Limb (tissue), 2 donors: ENCODE results near the gene GALNT9.
"Not testable (repeated sequence)": the region's sequence is repeated elsewhere in the genome, so short reads cannot be mapped to it uniquely, and the experiment has no call there.

ENCODE experiments used
- DNase-seq, 2 donors: peaks; one replicate each; pipeline ENCODE4 v3.0.0-alpha.2; 2016; ENCODE audit errors: extremely low spot score in 2 of 2

The GALNT9 gene

DNA sequence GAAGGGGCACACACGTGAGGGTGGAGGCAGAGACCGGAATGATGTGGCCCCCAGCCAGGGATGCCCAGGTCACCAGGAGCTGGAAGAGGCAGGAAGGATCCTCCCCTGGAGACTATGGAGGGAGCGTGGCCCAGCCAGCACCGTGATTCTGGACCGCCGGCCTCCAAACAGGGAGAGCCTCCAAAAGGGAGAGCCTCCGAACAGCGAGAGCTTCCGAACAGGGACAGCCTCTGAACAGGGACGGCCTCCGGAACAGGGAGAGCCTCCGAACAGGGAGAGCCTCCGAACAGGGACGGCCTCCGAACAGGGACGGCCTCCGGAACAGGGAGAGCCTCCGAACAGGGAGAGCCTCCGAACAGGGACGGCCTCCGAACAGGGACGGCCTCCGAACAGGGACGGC lies 33.8 kb downstream of the GALNT9 start:
- not testable (repeated sequence) for DNase-seq

DNA sequence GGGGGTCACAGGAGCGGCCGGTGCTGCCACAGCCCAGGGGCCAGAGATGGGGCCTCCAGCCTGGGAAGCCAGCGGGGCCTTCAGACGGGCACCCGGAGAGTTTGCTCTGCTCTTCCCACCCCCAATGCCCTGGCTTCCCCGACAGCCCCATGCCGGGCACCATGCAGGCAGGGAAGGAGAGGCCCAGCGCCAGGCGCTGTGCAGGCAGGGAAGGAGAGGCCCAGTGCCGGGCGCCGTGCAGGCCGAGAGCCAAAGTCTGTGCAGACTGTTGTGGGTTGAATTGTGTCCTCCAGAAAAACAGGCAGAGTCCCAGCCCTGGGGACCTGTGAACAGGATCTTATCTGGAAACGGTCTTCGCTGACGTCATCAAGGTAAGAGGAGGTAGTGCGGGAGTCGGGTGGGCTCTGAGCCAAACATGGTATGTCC lies 34.3 kb downstream of the GALNT9 start:
- DNase-seq: no peak

DNA sequence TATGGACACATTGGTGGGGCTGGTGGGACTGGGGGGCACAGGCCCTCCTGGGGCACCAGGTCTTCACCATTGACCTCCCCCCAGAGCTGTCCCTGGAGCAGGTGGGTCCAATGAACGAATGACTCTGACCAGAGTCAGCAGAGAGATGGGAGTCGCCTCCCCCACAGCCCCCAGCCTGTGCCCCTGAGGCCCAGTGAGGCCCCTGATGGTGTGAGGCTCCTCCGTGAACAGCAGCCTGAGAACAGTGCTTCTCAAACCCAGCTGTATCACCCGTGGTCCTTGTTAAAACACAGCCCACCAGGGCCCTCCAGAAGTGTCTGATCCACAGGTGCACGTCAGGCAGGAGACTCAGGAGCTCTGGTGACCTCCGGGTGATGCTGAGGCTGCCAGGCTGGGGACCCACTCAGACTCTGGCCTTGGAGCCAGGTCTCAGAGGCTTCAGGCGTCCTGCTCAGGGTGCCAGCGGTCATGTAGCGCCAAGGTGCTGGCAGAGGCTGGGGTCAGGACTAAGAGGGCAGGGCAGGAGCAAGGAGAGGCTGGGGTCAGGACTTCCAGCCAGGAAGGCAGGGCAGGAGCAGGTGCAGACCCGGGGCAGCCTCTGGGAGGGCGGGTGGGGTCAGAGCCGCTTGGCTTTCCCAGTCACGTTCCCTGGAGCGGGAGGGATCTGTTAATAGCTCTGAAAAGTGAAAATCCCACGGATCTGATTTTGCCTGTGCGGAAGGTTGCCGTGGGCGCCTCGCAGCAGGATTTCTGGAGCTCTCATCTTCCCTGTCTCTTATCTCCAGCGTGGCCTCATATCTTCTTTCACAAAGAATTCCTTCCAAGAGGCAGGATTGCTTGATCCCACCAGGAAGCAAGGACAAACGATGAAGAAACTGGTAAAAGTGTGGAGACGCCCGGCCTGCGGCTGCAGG lies 35.0 kb downstream of the GALNT9 start:
- DNase-seq: no peak

DNA sequence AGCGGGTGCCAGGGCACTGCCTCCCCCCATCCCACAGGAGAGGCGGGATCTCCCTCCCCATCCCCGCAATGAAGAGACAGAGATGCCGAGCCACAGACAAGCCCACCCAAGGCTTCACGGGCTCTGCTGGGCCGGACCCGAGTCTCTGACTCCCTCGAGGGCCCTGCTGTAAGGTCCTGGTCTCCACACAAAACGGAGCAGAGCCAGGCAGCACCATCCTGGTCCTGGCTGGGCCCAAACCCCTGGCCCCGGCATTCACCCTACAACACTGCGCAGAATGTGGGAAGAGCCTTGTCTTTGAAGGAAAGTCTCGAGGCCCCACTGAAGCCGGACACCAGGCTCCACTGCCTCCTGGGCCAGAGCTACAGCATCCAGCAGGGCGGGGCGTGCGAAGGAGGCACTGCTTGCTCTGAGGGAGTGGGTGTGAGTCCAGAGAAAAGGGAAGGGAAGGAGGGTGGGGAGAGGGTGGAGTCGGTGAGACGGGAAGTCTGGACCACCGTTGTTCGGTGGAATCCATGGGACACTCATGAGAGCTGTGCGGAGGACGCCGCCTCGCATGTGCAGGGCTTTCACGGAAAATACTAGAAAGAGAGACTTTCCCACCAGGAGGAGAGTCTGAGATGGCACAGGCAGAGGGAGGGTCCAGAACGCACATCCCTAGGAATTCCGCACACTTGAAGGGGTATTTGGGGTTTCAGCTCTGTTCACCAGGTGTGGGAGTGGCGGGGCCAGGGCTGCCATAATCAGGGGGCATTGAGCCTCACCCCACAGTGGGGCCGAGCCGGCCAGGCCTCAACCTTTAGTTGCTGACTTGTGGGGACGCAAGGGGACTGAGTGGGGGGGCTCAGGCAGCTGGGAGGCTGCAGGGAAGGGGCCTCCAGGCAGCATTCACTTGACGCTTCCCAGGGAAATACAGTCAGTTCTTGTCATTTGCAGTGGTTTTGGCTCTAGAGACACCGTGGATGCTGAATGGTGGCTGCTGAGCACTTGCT lies 36.8 kb downstream of the GALNT9 start:
- DNase-seq: no peak

DNA sequence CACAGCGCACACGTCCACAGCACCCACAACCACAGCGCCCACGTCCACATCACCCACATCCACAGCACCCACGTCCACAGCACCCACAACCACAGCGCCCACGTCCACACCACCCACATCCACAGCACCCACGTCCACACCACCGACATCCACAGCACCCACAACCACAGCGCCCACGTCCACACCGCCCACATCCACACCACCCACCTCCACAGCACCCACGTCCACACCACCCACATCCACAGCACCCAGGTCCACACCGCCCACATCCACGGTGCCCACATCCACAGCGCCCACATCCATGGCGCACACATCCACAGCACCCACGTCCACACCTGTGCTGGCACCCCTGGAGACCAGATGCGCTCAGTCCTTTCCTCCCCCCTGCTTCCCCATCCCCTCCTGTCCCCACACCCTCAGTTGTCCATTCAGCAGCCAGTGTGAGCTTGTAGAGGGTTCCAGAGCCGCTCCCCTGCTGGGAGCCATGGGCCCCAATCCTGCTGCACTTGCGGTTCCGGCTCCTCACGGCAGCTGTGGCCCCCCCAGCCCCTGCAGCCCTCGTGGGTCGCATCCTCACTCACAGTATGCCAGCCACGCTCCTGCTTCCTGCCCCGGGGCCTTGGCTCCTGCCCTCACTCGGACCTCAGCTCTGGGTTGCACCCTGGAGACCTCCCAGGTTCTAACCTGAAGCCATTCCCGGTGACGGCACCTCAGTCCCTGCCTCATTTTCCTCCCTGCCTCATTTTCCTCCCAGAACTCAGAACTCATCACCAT lies 37.8 kb downstream of the GALNT9 start:
- DNase-seq: no peak

DNA sequence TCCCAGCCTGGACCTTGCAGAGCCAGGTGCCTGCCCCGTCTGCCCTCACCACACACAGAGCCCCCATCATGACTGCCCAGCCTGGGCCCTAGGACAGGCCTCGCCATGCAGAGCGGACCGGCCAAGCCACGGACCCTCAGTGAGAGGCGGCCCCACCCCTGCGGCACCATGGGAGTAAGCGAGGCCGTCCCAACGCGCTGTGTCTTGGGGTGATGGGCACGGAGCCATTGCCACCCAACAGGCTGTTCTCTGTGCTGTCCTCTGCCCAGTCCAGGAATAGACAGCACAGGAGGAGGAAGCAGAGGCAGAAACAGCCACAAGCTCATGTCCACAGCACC lies 39.2 kb downstream of the GALNT9 start:
- DNase-seq: no peak

DNA sequence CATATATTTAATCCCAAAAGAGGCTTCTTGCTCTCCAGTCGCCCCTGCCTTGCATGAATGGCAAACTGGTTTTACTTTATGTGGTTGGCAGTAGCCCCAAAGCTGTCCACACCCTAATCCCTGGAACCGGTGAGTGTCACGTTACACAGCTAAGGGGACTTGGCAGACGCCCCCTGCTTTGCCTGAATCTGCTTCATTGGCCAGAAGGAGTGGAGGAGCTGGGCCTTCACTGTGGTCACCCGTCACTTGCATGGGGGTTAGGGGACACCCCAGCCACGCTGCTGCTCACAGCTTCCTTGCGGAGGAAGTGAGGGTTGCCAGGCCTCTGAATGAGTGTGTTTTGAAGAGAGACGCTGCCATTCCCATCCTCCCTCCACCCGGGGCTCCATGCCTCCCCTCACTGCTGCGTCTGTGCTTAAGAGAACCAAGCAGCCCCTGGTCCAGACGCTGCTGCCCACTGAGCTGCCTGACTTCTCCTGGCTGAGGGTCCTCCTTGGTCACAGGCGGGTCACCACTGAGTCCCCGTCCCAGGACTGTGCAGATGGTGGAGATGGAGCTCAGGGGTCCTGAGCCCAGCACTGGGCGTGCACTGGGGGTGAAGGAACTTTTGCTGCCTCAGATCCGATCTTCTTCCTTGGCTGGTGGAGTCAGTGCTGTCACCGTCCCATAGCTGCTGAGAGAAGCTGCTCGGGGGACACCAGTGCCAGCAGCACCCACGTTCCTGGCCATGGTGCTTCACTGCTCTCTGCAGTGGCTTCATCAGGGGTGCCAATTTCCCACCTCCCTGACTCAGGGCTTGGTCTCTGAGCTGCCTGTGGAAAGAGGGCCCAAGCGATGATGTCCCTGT lies 39.8 kb downstream of the GALNT9 start:
- no peak for DNase-seq

DNA sequence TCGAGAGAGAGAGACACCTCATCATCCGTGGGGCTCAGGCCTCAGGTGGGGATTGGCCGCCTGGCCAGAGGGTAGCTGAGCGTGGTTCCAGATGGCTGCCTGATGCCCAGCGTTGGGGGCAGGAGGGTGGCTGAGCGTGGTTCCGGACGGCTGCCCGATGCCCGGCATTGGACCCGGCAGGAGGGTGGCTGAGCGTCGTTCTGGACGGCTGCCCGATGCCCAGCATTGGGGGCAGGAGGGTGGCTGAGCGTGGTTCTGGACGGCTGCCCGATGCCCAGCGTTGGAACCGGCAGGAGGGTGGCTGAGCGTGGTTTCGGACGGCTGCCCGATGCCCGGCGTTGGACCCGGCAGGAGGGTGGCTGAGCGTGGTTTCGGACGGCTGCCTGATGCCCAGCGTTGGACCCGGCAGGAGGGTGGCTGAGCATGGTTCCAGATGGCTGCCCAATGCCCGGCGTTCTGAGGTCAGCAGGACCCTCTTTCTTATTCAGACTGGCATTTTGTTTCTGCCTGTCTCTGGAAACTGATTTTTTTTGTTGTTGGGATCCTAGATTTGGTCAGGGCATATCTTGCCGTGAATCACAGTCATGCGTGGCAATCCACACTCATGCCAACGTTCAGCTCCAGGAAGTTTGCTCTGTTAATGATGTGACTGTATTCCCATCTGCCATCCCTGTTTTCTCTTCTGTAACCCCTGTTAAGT lies 40.7 kb downstream of the GALNT9 start:
- DNase-seq: no peak

DNA sequence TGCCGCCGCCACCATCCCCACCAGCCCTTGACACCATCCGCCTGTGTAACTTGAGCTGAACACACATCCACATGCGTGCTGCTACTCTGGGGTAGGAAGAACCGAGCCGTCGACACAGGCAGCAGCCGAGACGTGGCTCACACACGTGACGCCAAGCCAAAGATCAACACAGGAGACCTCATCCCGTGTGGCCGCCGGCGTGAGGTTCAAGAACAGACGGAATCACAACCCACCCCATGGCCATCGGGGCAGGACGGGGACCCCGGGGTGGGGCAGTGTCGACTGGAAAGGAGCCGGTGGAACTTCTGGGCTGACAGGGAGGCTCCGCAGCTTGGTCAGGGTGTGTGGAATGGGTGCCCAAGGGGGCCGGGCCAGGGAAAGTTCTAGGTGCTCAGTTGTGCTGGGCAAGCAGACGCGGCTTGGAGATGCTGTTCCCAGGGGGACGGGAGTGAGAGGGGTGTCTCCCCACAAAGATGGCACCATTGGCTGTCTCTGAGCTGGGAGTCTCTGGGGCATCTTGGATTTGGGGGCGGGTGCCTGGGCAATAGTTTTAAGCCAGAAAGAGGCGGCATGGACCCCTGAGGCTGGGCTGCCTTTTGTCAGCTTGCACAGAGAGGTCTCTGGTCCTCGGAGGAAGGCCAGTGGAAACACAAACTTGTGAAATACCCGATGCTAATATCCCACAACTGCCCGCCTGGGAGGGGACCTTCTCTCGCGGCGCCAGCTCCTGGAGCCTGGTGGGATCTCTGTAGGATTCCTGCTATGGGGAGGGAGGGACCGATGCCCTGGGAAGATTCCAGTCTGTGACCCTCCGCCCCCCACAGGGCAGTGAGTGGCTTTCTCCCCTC lies 41.8 kb downstream of the GALNT9 start:
- no peak for DNase-seq

DNA sequence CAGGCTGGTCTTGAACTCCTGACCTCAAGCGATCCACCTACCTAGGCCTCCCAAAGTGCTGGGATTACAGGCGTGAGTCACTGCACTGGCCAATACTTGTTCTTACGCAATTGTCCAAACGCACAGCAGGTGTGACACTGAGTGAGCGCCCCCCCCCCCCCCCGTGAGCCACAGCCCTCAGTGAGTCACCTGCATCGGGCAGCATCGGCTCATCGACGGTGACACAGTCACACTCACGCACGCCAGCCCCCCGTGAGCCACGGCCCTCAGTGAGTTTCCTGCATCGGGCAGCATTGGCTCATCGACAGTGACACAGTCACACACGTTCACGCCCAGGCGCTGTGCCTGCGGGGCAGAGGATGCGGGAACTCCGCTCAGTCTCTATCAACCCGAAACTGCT lies 42.5 kb downstream of the GALNT9 start:
- no peak for DNase-seq

DNA sequence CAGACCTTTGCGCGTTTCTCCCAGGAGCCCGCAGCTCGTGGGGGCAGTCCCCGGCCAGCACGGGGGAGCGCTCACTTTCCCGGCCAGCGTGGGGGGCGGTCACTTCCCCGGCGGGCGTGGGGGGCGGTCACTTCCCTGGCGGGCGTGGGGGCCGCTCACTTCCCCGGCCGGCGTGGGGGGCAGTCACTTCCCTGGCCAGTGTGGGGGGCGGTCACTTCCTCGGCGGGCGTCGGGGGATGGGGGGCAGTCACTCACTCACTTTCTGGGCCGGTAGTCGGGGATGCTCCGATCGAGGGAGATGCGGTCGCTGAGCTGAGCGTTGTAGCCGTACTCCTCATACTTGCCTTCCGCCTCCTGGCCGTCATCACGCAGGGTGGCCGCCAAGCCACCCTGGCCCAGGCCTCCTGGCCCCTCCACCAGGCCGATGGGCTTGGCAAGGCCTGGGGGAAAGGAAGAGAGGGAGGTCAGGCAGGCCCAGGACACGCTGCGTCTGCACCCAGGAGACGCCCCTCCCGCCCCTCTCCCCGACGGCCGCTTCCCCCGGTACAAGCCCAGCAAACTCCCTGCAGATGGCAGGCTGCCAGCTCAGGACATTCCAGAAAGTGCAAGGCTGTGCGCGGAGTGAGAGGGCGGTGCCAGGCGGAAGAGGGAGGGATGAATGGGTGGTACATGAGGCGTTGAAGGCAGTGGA lies 43.3 kb downstream of the GALNT9 start:
- DNase-seq: peak; percentile 86 to 89

DNA sequence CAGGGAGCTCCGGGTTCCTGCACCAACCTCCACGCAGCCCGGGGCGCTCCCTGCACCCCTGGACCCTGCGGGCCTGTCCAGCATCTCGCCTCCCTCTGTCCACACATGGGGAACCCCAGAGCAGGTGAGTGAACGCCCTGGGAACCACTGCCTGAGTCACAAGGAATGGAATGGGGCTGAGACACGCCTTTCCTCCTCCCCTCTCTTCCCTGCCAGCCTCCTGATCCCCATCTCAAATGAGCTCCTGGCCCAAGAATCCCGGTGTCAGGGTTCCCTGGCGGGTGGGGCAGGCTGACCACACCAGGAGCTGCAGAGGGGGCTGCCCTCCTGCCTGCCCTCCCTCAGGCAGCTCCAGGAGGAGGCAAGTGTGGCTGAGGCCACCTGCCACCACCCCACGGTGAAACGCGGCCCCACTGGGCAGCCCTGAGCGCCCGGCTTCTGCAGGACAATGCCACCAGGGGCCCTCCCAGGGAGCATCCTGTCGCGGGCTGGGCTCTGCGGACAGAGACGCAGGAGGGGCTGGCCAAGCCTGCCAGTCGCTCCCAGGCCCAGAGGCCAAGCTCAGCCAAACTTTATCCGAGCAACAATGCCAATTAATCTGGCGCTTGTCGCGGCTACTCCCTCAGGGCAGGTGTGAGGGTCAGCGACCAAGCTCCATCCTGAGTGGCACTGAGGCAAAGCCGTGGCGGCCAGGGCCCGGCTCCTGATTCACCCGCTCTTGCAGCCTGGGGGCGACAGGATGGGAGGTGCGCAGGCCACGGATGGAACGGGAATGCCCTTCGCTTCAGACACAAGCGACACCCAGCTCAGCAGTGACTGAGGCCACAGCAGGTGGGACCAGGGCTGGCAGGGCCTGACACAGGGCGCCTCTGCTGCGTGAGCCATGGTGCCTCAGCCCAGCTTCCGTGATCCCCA lies 44.3 kb downstream of the GALNT9 start:
- no peak for DNase-seq

DNA sequence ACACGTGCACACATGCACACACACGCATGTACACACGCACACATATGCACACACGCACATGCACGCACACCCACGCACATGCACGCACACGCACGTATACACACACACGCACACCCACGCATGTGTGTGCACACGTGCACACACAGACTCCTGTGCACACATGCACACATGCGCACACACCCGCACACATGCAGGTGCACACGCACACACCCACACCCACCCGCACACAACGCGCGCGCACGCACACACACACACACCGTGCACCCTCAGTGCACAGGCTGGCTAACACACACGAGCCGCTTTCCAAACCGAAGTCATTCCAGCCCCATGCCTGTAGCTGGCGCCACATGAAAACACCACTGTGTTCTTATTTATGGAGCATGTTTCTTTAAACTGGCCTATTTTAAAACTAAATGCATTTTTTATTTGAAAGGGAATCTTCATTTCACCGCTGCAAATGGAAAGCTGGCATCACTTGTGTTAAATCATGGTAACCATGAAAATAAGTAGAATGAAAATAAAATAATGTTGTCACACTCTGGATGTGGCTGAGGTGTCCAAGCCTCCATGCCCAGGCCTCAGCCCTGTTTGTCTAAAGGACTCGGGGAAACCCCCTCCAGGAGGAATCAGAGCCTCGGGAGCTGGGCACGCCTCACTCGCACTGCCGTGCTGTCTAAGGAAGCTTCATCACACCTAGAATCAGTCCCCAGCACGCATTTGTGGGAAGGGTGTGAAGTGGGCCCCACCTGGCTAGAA lies 45.1 kb downstream of the GALNT9 start:
- DNase-seq: no peak

DNA sequence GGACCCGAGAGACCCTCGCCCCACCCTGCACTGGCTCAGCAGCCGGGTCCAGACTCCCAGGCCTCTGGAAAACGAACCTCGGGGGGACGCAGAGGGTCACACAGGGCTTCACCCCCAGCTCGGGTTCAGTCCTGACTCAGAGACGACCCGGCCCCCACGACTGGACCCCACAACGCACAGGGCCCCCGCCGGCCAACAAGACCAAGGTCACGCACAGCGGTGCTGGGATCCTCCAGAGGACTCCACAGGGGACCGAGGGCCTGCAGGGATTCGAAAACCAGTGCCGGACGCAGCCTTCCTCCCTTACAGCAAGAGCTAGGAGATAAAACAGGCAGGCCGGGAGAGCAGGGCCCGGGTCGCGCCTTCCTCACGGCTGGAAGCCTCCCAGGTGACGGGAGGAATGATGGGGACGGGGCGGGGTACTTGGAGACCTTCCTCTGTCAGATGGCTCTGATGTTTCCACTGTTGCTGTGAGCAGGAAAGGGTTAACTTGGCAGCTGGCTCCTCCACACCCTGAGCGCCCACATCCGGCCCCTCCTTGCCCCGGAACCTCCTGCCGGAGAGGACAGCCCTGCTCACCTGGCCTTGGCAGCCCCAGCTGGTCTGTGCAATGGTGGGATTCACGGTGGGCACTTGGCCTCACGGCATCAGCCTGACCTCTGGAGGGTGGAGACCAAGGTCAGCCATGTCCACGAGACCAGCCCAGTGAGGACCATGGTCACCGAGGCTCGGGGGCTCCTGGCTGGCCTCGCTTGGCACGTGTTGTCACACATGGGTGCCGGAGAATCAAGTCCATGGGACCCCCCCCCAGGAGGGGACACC lies 46.2 kb downstream of the GALNT9 start:
- DNase-seq: no peak

DNA sequence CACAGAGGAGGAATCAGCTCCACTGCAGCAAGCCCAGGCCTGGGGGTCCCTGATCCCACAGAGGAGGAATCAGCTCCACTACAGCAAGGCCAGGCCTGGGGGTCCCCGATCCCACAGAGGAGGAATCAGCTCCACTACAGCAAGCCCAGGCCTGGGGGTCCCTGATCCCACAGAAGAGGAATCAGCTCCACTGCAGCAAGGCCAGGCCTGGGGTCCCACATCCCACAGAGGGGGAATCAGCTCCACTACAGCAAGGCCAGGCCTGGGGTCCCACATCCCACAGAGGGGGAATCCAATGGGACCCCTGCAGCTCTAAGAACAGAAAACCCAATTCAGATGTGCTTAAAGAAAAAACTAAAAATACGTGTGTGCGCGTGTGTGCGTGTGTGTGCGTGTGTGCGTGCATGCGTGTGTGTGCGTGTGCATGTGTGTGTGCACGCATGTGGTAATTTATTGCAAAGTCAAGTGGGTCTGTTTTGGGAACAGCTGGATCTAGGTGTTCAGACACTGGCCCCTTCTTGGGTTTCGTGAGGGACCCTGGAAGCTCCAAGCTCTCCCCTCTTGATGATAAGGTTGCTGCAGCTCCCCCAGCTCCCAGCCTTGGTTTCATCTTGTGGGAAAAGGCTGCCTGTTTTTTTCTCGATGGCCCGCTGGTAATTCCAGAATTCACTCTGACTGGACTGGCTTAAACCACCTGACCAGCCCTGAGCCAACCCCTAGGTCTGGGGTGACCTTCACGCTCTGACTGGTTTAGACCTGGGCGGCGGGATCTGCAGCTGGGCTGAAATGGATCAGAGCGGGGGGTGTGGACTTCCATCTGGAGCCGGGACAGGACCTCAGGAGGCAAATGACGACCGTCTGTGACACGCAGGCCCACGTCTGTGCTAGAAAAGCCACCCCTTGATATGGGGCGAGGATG lies 47.1 kb downstream of the GALNT9 start:
- DNase-seq: no peak
